KBM-7 (cell line): Measurements from ENCODE around the gene ENPP6.
"Not testable (repeated sequence)": the region's sequence is repeated elsewhere in the genome, so short reads cannot be mapped to it uniquely, and the experiment has no call there.

Experiments
- DNase-seq: peaks from one replicate; pipeline ENCODE4 v3.0.0-alpha.2; 2015
- in situ Hi-C: fragments of 300-500 bp; cut with MboI; formaldehyde crosslinking; loops from 2 replicates; pipeline ENCODE4 v1.14.3; 2020; ENCODE audit warnings: low sequenced_read_pairs, low pct_unique_long_range_greater_than_20kb, mixed read lengths

The ENPP6 gene

DNA sequence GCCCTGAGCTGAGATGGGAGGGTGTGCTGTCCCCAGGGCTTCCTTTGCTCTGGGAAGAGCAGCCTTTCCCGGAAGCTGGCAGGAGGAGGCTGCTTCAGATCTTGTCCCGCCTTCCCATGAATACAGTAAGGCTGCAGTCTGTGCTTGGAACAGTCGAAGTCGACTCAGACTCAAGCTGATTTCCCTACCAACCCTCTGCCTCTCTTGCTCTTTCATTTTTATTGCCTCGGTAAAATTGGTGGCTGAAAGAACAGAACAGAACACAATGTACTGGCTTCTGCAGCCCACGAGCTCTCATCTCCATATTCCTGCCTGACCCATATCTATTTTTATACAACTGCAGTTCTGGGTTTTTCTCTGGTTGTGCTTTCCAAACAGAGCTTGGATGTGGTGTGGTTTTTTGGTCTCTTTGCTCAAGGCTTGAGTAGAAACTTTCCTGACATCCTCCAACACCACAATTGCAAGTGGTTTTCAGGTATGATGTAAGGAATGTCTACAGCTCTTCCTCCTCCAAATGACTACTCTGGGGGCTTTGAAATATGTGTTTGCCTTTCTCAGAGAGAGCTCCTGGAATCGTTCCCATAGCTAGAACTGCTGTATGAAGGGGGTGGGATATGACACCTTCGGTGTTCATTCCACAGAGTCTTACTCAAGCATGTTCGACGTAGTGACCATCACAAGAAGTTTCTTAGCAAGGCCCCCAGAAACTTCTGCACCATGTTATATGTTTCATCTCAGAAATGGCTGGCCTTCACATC lies 61.3 kb downstream of the ENPP6 start:
- no peak for DNase-seq
- in situ Hi-C loops: no loop called here

DNA sequence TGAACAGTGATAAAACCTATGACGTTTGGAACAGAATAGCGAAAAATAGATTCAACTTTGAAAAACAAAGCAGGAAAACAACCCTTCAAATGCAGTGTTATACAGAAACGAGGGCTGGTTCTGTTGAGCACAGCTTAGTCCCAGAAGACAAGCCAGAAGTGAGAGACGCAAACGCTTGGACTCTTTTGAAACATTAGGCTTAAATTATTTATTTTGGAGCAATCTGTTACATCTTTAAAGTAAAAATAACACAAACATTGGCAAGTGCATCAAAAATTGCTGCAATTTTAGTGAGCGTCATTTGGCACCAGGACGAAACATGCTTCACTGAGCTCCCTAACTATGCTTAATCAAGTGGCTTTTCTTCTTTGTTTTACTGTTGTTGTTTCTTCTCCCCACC lies 63.5 kb downstream of the ENPP6 start:
- in situ Hi-C loops: no loop called here
- no peak for DNase-seq

DNA sequence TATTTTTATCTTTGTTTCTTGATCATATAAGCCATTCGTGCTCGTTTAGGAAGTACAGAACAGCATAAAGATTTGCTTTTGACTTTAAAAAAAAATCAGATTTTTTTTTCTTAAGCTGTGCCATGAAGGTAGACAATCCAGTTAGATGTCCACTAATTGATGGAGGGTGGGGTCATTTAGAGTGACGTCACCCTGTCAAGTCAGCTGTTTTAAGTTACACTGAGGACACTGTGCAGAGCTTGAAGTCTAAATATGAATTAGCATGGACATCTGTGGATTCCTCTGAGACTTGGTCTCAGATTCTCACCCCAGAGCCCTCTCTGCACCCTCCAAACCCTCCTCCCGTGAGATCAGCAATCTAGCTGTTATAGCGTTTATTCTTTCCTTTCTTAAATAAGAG lies 63.9 kb downstream of the ENPP6 start:
- no peak for DNase-seq
- in situ Hi-C loops: no loop called here

DNA sequence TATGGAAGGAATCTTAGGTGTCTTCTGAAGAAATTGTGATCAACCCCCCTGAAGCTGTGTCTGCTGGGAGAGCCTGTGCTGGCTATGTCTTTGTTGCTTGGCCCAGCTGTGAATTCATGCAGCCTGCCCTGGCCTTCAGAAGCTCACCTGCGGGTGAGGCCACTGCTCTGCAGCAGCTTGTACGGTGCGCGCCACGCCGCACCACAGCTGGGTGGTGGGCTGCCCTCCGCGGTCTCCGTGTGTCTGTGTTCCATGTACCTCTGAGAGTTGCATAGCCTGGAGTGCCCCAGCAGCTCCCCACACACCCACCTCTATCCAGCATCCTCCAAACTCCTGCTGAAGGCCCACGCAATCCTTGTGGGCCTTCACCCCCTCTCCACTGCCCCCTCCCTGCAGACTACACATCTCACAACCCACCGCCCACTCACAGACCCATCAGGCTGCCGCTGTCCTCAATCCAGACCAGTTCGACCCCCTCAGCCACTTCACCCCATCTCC lies 65.6 kb downstream of the ENPP6 start:
- in situ Hi-C loops: no loop called here
- DNase-seq: no peak

DNA sequence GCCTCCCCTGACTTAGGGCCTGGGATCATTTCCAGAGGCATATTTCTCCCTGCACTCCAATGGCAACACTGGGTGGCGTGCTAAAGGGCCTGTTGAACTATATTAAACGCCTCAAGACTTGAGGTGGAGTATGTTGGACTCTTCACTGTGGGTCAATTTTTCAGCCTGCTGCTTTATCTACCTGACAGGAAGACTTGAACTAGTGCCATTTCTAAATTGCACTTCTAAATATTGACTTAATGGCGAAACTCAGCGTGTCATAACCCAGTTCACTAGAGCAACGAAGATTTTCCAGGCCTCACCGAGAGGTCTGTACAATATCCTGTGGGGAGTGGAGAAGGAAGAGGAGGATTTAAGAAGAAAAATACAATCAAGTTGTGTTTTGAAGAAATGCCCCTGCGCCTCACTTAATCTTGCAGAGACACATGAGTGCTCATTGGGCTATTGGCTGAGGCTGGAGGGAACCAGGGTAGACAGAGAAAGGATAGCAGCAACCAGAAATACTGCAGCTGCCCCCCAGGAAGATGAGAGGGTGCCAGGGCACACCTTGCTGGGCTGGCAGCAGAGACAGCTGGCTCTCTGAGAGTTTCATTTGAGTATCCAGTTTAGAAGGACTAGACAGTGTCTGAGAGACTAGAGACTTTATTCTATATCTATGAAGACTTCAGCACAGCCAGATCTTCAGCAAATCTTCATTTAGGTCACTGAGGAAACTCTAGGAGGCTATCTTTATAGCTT lies 67.4 kb downstream of the ENPP6 start:
- in situ Hi-C loops: no loop called here
- no peak for DNase-seq

DNA sequence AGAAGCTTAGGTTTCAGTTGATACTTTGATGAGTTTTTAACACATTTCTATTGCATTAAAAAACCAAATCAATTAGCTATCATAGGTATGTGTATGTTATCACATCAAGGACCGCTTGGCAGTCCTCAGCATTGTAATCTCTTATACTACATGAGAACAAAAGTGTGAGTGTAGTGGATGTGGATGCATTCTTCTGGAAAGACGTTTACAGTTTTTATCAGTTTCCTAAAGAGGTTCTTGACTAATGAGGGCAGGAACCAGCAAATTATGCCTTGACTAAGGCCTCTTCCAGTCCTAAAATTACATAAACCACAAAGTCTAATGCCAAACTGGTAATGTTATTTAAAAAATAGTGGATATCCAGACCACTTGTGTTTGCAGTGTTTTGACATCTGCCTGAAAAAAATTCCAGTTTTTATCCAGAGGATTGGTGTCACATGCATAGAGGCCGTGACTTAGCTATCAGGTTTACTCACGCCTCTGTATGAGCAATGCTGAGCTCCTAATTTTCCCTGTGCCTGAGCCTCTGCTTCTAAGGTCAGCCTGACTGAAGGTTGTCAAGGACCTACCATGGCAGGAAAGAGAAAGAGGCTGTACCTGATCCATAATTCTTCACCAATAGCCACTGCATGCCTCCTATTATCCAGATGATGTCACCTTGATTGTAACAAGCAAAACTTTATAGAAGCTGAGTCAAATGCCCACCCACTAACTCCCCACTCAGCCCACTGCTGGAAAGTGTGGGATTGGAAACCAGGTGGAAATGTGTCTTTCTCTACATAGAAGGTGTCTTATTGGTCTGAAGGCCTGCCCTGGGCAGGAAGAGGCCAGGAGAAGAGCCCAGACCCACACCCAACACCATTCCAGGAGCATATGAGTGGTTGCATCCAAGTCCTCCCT lies 68.7 kb downstream of the ENPP6 start:
- no peak for DNase-seq
- in situ Hi-C loops: no loop called here

DNA sequence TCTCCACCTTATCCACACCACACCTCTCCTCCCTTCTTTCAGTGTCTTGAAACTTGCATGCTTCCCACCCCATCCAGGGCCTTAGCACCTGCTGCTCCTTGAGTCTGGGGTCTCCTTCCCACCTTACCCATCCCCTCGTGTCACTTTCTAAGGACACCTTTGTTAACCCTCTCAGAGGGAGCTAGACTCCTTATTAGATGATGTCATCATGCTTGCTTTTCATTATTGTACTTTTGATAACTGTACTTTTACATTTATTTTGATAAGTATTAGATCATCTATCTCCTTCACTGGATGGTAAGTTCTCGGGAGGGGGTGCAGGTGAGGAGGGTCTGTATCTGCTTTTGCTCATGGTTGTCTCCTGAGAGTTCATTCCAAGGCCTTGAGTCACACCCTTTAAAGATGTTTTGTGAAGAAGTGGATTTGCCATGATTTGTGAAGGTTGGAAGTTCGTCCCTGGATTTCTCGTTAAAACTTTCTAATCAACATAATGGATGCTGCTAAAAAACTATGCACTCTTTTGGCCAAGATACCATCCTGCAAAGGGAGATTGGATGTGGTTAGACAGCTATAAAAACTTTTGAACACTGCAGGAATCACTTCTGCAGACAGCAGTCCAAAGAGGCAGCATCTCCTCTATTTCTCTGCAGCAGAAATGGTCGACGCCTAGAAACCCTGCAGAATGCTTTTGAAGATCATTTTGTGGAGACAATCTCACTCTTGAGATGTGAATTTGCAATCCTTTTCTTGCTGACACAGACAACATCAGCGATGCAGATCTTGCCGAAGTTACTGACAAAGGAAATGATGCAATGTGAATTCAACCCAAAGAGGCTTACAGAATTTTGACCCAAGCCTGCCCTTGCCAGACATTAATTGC lies 69.6 kb downstream of the ENPP6 start:
- no peak for DNase-seq
- in situ Hi-C loops: no loop called here

DNA sequence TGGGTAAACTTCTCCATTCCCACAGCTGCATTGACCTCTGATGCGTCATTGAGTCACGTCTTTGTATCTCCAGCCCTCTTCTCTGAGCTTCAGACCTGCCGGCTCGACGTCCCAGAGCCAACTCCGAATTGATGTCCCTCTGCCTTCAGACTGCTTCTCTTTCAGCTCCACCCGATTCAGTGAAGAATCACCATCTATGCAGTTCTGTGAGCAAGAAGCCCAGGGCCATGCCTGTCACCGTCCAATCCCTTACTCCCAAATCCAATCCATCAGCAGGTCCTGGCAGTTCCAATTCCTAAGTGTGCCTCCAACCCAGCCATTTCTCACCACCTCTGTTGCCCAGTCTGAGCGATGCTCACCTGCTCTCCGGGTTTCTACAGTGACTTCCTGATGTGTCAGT lies 70.7 kb downstream of the ENPP6 start:
- DNase-seq: no peak
- in situ Hi-C loops: no loop called here

DNA sequence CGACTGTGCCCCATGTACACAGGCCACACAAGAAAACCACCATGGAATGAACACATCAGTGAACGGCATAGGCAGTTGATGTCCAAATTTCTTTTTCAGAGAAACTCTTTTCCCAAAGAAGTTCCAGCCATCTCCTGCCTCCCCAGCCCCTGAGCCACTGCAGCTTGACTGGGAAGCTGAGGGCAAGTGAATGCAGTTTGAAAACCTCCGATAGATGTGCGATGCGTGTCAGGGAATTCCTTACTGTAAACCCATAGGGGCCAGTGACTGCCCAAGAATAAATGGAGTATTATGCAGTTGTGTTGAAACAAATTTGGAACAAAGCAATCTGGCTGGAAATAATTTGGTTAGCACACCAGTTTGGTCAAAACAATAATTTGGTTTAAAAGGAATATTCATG lies 72.1 kb downstream of the ENPP6 start:
- no peak for DNase-seq
- in situ Hi-C loops: no loop called here

DNA sequence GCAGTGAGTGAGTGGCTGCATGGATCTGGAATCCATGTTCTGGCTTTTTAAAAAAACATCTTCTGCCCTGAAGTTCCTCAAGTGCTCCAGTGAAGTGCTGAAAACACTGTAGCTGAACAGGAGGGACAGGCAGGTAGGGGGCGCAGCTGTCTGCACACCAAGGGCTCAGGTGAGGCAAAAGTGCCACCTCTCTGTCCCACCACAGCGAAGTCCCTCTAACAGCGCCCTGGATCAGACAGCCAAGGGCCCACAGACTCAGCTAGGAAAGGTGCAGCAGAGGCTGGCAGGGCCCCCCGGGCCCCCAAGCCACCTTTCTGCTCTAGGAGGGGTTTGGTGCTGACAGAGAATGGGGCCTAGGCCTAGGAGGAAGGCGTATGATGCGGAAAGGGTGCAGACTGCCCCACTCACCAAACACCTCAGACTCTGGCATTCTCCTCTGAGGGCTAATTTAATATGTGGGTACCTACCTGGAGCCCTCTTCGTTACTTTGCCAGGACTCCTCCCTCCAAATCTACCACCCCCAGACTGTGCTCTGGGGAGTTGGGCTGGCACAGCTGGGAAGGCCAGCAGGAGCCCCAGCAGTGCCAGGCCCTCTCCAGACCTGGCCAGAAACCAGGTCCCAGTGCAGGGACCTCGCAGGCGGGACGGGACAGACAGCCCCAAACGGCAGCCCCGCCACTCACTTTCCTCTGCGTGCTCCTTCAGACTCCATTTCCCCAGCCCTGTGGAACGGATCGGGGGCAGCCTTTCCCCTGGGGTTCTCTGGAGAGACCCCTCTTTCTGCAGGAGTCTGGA lies 73.7 kb downstream of the ENPP6 start:
- in situ Hi-C loops: no loop called here

DNA sequence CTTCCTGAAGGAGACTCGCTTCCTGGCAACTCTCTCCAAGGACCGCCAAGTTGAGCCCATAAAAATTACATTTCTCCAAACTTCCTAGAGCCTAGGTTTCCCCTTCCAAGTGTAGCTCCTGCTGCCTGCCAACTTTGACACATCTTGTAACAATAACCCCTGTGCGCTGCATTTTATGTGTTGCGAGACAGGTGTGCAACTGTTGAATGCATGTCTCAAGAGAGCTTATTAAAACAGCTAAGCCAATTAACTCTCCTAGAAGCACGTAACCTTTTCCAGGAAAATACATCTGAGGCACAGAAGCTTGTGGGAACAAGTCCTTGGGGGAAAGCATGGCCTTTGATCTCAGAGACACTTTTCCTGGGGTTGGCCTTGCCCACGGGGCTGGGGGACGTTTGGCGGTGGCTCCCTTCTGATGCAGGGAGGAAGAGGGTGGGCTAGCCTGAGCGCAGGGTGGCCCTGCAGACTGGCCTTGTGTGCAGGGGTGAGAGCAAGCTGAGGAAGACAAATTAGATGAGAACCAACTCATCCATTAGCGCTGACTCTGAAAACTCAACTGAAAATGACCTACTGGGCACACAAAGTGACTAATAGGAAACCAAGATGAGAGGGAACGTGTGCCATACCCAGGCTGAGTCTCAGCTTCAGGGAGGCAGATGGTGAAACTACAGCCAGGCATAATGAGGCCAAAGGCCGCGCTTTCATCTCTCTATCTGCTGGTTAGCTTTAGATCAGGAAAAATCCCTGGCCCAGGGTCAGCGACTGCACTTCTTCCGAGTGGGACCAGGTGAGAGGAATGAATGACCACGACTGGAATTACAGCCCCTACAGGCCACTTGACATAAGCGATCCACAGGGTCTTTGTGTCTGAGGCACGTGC lies 75.3 kb downstream of the ENPP6 start:
- no peak for DNase-seq
- in situ Hi-C loops: no loop called here

More for the DNA sequence above, 73.7 kb downstream of the ENPP6 start:
- no peak for DNase-seq

DNA sequence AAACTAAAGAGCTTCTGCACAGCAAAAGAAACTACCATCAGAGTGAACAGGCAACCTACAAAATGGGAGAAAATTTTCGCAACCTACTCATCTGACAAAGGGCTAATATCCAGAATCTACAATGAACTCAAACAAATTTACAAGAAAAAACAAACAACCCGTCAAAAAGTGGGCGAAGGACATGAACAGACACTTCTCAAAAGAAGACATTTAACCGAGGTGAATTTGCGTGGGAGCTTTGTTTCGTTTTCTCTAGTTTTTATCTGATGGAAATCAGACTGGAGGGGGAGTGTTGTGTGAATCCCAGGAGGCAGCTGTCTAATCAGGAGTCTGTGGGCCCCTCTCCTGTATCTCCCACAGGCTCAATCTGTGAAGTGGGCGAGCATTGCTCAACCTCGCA lies 76.8 kb downstream of the ENPP6 start:
- in situ Hi-C loops, DNase-seq: not testable (repeated sequence)

DNA sequence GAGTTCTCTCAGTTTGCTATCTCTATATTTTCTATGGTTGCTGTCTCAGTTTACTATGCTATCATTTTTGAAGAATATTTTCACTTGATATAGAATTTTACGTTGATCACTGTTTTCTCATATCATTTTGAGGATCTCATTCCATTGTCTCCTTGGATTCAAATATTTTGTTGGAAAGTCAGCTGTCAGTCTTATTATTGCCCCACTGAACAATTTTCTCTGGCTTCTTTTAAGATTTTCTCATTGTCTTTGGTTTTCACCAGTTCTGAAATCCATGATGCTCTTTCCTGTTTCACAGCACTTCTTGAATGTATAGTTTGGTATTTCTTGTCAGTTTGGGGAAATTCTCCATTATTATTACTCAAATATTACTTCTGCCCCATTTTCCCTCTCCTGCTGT lies 81.1 kb downstream of the ENPP6 start:
- DNase-seq: no peak
- in situ Hi-C loops: no loop called here

DNA sequence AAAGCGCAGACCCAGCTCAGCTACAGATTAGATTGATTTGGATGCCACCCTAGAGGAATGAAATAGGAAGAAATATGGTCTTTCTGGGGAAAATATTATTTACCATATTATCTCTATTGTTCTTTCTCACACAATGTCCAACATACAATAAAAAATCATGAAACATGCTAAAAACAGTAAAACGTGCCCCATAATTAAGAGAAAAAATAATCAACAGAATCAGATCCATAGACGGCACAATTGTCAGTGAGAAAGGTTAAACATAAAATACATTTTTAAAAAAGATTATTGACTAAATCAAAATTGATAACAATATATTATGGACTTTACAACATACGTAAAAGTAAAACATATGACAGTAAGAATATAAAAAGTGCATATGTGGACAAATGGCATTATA lies 90.9 kb downstream of the ENPP6 start:
- in situ Hi-C loops: no loop called here
- no peak for DNase-seq

DNA sequence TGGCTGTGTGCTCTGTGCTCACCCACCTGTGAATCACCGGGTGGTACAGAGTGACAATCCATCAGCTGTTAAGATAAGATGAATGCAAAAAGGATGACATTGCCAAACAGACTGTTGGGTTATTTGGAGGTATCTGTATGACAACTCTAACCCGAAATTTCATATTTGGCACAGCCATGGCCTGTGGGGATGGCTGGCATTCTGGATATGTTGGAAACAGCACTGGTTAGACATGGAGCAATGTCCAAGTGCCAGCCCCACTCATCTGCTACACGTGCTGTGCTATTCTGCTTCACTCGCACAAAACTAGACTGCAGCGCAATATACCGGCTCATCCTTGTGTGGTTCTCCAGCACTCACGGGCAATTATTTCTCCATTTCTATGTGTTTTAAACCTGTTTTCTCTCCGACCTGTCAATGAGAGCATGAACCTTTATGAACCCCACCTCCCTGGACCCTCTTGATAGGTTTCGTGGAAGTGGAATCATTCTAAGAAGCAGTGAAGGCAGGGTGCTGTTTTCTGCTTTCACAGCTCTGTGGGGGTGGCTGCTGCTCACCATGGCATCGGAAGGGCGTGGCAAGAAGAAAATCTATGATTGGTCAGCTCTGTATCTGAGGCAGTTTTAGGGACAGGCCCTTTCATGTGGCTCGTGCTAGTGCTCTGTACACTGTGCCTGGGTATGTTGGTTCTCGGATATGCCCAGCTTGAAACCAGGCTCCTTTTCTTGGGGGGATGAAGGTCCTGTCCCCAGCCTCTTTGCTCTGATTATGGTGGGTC lies 94.9 kb downstream of the ENPP6 start:
- no peak for DNase-seq
- in situ Hi-C loops: no loop called here

DNA sequence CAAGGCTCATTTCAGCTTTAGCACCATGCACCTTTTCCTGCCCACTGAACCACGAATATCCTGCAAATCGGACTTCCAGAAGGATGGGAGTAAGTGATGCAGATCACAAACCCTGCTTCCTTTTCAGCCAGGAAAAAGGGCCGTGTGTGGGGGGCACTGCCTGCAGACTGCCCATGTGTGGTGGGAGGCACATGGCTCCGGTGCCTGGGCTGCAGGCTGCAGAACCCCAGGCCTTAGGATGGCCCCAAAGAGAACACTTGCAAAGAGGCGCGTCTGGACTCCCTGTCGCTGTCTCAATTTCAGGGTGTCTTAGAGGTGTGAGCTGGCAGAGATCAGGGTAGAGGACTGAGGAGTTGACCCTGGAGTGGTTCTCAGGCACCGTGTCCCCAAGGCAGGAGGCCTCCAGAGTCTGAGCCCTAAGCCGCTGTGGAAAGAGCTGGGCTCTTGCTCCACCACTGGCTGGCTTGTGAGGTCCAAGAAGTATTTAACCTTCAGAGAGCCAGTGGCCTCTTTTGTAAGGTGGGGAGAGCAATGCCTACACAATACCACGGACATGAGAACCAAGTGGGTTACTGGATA lies 97.0 kb downstream of the ENPP6 start:
- DNase-seq: no peak
- in situ Hi-C loops: no loop called here
